Transverse colon (tissue), 3 donors: ENCODE data around the gene SCYGR4.

ENCODE experiments used
- EP300 ChIP-seq: sonication (generic); formaldehyde crosslinking; IDR thresholded peaks from one replicate; pipeline ENCODE4 v1.6.1; 2017; ENCODE audit warnings: antibody characterized with exemption, low read depth
- POLR2A ChIP-seq: fragments of 450-650 bp; IDR thresholded peaks from one replicate; pipeline ENCODE4 v1.6.1; 2016; ENCODE audit warnings: antibody characterized with exemption, mild to moderate bottlenecking, moderate library complexity
- TF ChIP-seq, protein P1 (sequence below), 5 experiments: fragments of 200-600 bp in 3 of 5; fragments of 450-650 bp in 2 of 5; sonication (generic) in 3 of 5; IDR thresholded peaks; 1 replicate in 2 of 5; 2 replicates in 3 of 5; pipeline ENCODE4 v1.5.1; 2016 to 2017; ENCODE audit warnings: antibody characterized with exemption in 5 of 5, inconsistent platforms in 3 of 5, mild to moderate bottlenecking in 2 of 5, moderate library complexity in 1 of 5

DNA sequence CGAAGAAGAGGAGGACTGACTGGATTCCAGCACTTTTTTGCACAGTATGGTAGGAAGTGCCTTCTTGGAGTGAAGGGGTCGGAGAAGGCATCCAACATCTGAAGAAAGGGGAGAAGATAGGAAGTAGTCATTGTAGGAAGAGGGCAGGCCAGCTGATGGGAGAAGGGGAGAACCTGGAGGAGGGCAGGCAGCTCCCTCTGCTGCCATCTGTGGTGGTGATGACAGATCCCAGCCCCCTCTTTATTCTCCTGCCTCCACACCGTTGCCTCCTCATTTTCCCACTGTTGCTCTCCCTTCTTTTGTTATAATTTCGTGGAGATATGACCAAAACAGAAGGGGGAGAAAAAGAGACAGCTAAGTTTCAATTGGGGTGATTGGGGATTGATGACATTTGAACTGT, 21.5 kb upstream of the SCYGR4 start:
- TF ChIP-seq POLR2A: no peak
- no peak for TF ChIP-seq EP300
- TF ChIP-seq, protein P1, sequence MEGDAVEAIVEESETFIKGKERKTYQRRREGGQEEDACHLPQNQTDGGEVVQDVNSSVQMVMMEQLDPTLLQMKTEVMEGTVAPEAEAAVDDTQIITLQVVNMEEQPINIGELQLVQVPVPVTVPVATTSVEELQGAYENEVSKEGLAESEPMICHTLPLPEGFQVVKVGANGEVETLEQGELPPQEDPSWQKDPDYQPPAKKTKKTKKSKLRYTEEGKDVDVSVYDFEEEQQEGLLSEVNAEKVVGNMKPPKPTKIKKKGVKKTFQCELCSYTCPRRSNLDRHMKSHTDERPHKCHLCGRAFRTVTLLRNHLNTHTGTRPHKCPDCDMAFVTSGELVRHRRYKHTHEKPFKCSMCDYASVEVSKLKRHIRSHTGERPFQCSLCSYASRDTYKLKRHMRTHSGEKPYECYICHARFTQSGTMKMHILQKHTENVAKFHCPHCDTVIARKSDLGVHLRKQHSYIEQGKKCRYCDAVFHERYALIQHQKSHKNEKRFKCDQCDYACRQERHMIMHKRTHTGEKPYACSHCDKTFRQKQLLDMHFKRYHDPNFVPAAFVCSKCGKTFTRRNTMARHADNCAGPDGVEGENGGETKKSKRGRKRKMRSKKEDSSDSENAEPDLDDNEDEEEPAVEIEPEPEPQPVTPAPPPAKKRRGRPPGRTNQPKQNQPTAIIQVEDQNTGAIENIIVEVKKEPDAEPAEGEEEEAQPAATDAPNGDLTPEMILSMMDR (IDR thresholded peaks at IDR 0.05): no peak
